HepG2 (cell line): Measurements from ENCODE around the gene TEKT5. TPM values are rescaled to one million over a fixed set of nuclear protein-coding genes. Genes with fewer than 3 reads are reported as not detected.

Source experiments
- AKAP8 ChIP-seq: sonication (generic); formaldehyde crosslinking; IDR thresholded peaks from 2 replicates; pipeline ENCODE4 v1.5.1; 2020; ENCODE audit warnings: mild to moderate bottlenecking, missing genetic modification reagents
- DPF2 ChIP-seq: sonication (generic); formaldehyde crosslinking; IDR thresholded peaks from 2 replicates; pipeline ENCODE4 v1.4.0; 2020; ENCODE audit warnings: mild to moderate bottlenecking, low read depth, missing genetic modification reagents, borderline replicate concordance
- FOXK2 ChIP-seq: fragments of 450-650 bp; IDR thresholded peaks from 2 replicates; pipeline ENCODE4 v1.6.1; 2016
- KMT2B ChIP-seq: IDR thresholded peaks from 2 replicates; pipeline ENCODE4 v1.6.1; 2016; ENCODE audit warnings: missing genetic modification reagents, missing compliant biosample characterization
- MXD1 ChIP-seq: sonication (generic); formaldehyde crosslinking; IDR thresholded peaks from 2 replicates; pipeline ENCODE4 v1.4.0; 2020; ENCODE audit warnings: mild to moderate bottlenecking, missing genetic modification reagents
- NFE2 ChIP-seq: sonication (generic); formaldehyde crosslinking; IDR thresholded peaks from 2 replicates; pipeline ENCODE4 v1.4.0; 2020; ENCODE audit warnings: missing genetic modification reagents
- PCBP1 ChIP-seq: fragments of 200-400 bp; formaldehyde crosslinking; IDR thresholded peaks from 2 replicates; pipeline ENCODE4 v1.6.1; 2017; ENCODE audit warnings: mild to moderate bottlenecking, low read depth, low read length, borderline replicate concordance
- RFXANK ChIP-seq: IDR thresholded peaks from 2 replicates; pipeline ENCODE4 v1.6.1; 2016
- THAP9 ChIP-seq: sonication (generic); formaldehyde crosslinking; IDR thresholded peaks from 2 replicates; pipeline ENCODE4; 2020; ENCODE audit warnings: missing genetic modification reagents, mild to moderate bottlenecking, borderline replicate concordance
- XBP1 ChIP-seq: sonication (generic); formaldehyde crosslinking; IDR thresholded peaks from 2 replicates; pipeline ENCODE4 v1.5.0; 2020; ENCODE audit warnings: missing genetic modification reagents
- ZFAT ChIP-seq: sonication (generic); formaldehyde crosslinking; conservative IDR thresholded peaks from 2 replicates; pipeline ENCODE4 v1.8.1; 2023; ENCODE audit warnings: missing genetic modification reagents, inconsistent platforms
- ZNF263 ChIP-seq: sonication (generic); formaldehyde crosslinking; IDR thresholded peaks from 2 replicates; pipeline ENCODE4 v1.4.0; 2020; ENCODE audit warnings: missing genetic modification reagents
- ZNF280B ChIP-seq: sonication (generic); formaldehyde crosslinking; IDR thresholded peaks from 2 replicates; pipeline ENCODE4 v1.5.0; 2020; ENCODE audit warnings: missing genetic modification reagents, mild to moderate bottlenecking, borderline replicate concordance
- ZNF567 ChIP-seq: sonication (generic); formaldehyde crosslinking; IDR thresholded peaks from 2 replicates; pipeline ENCODE4 v1.8.1; 2023; ENCODE audit warnings: mild to moderate bottlenecking, missing genetic modification reagents, borderline replicate concordance
- ZNF687 ChIP-seq: sonication (generic); formaldehyde crosslinking; IDR thresholded peaks from 2 replicates; pipeline ENCODE4 v1.5.1; 2020; ENCODE audit warnings: mild to moderate bottlenecking, missing genetic modification reagents, moderate library complexity
- ZNF747 ChIP-seq: sonication (generic); formaldehyde crosslinking; IDR thresholded peaks from 2 replicates; pipeline ENCODE4 v1.8.1; 2023; ENCODE audit warnings: missing genetic modification reagents, mild to moderate bottlenecking, borderline replicate concordance
- polyA plus RNA-seq, 8 experiments: library from polyadenylated mRNA; depleted of rRNA in 3 of 8; stranded (reverse) in 7 of 8; unstranded in 1 of 8; fragments of >200 nt; fragmentation: Illumina TruSeq in 4 of 8; extraction: Trizol in 4 of 8; gene quantifications; 2 replicates each; pipeline versions ENCODE4 v1.2.1 to v1.2.3, GENCODE V29; 2011 to 2016; ENCODE audit warnings: low read depth in 4 of 8, missing spikeins in 1 of 8, mixed read lengths in 1 of 8; ENCODE audit not compliant: insufficient read depth in 1 of 8
- total RNA-seq, 5 experiments: library from RNA; depleted of rRNA; stranded (reverse); fragments of >200 nt; fragmentation: Illumina TruSeq; extraction: Trizol; gene quantifications; 2 replicates each; pipeline ENCODE4 v1.2.3, GENCODE V29; 2016; ENCODE audit warnings: low read depth in 1 of 5
- TF ChIP-seq, protein P1 (sequence below): sonication (generic); formaldehyde crosslinking; IDR thresholded peaks from 2 replicates; pipeline ENCODE4 v1.8.1; 2022; ENCODE audit warnings: low read depth, mild to moderate bottlenecking, missing genetic modification reagents

Gene TEKT5
- total and polyA plus RNA-seq, 2 of the 13 experiments (the other 11 are each of a cell fraction or from before 2014, with no cell fraction given) = 0.16 TPM; not detected in 1

DNA sequence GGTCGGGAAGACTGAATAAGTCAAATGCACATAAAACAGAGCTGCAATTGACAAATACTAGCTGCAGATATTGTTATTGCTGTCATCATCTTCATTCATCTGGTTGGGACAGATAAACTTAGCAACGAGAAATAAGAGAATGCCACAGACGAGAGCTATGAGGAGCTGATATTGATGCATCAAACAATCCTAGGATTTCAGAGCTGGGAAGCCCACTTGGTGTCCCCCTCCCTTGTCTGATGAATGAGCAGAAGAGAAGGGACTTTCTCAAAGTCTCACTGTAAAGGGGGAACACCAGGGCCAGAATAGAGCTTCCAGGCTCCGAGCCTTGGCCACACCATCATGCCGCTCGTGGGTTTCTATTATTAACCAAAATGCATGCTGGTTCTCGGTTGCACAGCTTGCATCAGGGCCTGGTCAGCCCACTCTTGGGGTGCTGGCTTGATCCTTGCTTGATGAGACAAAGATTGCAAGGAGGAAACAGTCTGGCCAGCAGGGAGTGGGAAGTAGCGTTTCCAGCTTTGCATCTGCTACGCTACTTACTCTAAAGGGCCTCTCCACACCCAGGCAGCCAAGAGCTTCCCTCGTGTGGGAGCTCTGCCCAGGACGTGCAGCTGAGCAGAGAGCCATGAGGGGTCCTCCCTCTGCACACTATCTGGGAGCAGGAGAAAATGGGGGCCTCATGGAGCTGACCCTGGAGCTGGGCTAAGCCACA lies 85.9 kb downstream of the TEKT5 start (continued):
- TF ChIP-seq, protein P1, sequence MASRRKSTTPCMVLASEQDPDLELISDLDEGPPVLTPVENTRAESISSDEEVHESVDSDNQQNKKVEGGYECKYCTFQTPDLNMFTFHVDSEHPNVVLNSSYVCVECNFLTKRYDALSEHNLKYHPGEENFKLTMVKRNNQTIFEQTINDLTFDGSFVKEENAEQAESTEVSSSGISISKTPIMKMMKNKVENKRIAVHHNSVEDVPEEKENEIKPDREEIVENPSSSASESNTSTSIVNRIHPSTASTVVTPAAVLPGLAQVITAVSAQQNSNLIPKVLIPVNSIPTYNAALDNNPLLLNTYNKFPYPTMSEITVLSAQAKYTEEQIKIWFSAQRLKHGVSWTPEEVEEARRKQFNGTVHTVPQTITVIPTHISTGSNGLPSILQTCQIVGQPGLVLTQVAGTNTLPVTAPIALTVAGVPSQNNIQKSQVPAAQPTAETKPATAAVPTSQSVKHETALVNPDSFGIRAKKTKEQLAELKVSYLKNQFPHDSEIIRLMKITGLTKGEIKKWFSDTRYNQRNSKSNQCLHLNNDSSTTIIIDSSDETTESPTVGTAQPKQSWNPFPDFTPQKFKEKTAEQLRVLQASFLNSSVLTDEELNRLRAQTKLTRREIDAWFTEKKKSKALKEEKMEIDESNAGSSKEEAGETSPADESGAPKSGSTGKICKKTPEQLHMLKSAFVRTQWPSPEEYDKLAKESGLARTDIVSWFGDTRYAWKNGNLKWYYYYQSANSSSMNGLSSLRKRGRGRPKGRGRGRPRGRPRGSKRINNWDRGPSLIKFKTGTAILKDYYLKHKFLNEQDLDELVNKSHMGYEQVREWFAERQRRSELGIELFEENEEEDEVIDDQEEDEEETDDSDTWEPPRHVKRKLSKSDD (CRISPR knock-in tag) = no peak
- TF ChIP-seq ZNF687 (CRISPR knock-in tag) (peak; percentile 94), XBP1 (no peak), KMT2B (CRISPR knock-in tag) (no peak), RFXANK (CRISPR knock-in tag) (no peak), DPF2 (CRISPR knock-in tag) (no peak), MXD1 (CRISPR knock-in tag) (no peak), ZFAT (CRISPR knock-in tag) (no peak), ZNF263 (CRISPR knock-in tag) (peak; percentile 24; the same call in 1 of the 2 replicates), ZNF280B (CRISPR knock-in tag) (no peak), THAP9 (0 out of 2 replicates have a peak, but pooled peaks have one; percentile 53), NFE2 (no peak), ZNF567 (CRISPR knock-in tag) (peak; percentile 86; the same call in 1 of the 2 replicates), AKAP8 (CRISPR knock-in tag) (no peak), FOXK2 (no peak), ZNF747 (no peak), PCBP1 (no peak)
